ENCODE data around the gene TMEM97. TPM values are rescaled to one million over a fixed set of nuclear protein-coding genes. Genes with fewer than 3 reads are reported as not detected.
A peak's percentile ranks its signal among the peaks of the same experiment; 100 is the strongest.

The TMEM97 gene
- polyA plus RNA-seq, 3 donors = 1.3 to 1.5 (median 1.4) TPM

DNA sequence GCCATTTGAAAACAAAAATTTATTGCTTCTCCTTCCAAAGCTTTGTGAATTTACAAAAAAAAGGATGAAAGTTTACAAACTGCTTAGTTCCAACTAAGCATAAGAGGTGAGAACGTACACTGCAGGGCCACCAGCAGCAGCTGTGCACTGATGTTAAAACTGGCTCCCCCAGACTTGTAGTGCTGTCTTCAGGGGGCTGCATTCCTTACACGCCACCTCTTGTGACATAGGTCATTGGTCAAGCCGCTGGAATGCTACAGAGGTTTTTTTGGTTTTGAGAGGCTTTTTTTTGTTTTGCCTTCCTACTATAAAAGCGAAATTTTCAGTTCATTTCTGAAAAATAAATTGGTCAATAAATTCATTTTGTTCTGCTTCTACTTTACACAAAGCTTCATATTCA is 9.3 kb downstream of the TMEM97 start:
- Mint-ChIP-seq H3K36me3 (peaks cover 51 to 68% of the 10 kb centered on the region in 2 donors), H3K9me3 (no peaks in the 10 kb centered on the region), H3K4me1 (peaks cover 26% of the 10 kb centered on the region), H3K27ac (no peak overlapping the region), H3K27me3 (ENCODE audit: low read depth in 3 of 3) (peaks cover 0 to 1% (median 0%) of the 10 kb centered on the region in 3 donors), H3K4me3 (no peak overlapping the region)
- 100% methylated on average over 1 of the region's 4 CpGs for WGBS (ENCODE audit: insufficient coverage)
- no peaks in the 10 kb centered on the region for H3K9me3 ChIP-seq (replicated peaks in 1 of 2; ENCODE audit: control insufficient read depth in 1 of 2, insufficient read depth in 1 of 2, low read length in 2 of 2)
- no peak overlapping the region for H3K9ac ChIP-seq (ENCODE audit: insufficient read depth, low read length, poor library complexity, severe bottlenecking)
- no peak overlapping the region for H3K4me3 ChIP-seq (replicated peaks in 1 of 3; ENCODE audit: low read depth in 2 of 3, low read length in 3 of 3)
- H3K4me2 ChIP-seq (replicated peaks; ENCODE audit: extremely low read depth, low read length, poor library complexity, severe bottlenecking) = no peak overlapping the region
- no peak for DNase-seq
- intact Hi-C loops (cut with micrococcal nuclease) = no loop called here
- peaks cover 42 to 67% of the 10 kb centered on the region in 2 donors for H3K36me3 ChIP-seq (replicated peaks in 1 of 2; ENCODE audit: control insufficient read depth in 1 of 2, insufficient read depth in 2 of 2, low read length in 2 of 2)
- H3K4me1 ChIP-seq (ENCODE audit: control insufficient read depth in 1 of 2, insufficient read depth in 2 of 2, low read length in 2 of 2) = peaks cover 21 to 24% of the 10 kb centered on the region in 2 donors
- H3K27me3 ChIP-seq (ENCODE audit: control insufficient read depth in 2 of 2, insufficient read depth in 2 of 2, low read length in 2 of 2) = no peaks in the 10 kb centered on the region
- no peak overlapping the region for H2AFZ ChIP-seq (ENCODE audit: insufficient read depth, low read depth, low read length, poor library complexity, severe bottlenecking)
- no peaks in the 10 kb centered on the region for H4K20me1 ChIP-seq (ENCODE audit: insufficient read depth, low read length)
- TF ChIP-seq, protein P1, sequence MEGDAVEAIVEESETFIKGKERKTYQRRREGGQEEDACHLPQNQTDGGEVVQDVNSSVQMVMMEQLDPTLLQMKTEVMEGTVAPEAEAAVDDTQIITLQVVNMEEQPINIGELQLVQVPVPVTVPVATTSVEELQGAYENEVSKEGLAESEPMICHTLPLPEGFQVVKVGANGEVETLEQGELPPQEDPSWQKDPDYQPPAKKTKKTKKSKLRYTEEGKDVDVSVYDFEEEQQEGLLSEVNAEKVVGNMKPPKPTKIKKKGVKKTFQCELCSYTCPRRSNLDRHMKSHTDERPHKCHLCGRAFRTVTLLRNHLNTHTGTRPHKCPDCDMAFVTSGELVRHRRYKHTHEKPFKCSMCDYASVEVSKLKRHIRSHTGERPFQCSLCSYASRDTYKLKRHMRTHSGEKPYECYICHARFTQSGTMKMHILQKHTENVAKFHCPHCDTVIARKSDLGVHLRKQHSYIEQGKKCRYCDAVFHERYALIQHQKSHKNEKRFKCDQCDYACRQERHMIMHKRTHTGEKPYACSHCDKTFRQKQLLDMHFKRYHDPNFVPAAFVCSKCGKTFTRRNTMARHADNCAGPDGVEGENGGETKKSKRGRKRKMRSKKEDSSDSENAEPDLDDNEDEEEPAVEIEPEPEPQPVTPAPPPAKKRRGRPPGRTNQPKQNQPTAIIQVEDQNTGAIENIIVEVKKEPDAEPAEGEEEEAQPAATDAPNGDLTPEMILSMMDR (IDR thresholded peaks at IDR 0.05) = no peak
- H3K79me2 ChIP-seq (ENCODE audit: insufficient read depth, low read length) = peaks cover 25% of the 10 kb centered on the region
- H3K27ac ChIP-seq (ENCODE audit: low read depth in 1 of 2, low read length in 2 of 2) = no peak overlapping the region

DNA sequence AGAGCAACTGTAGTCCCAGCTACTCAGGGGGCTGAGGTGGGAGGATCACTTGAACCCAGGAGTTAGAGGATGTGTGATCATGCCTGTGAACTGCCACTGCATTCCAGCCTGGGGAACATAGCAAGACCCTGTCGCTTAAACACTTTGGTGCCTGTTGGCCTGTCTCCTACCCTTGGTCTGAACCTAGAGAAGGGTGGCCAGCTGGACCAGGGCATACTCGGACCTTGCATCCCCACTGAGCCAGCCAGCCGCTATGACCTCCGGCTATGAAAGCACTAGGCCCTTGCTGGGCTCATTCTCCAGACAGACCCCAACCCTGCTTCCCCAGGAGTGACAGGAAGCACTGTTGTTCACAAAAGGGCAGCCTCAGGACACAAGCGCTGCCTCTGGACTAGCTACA is 11.7 kb downstream of the TMEM97 start:
- Histone ChIP-seq H3K27ac (ENCODE audit: low read depth in 1 of 2, low read length in 2 of 2) (peak overlapping the region in 1 of 2 donors; percentile 96), H3K4me2 (replicated peaks; ENCODE audit: extremely low read depth, low read length, poor library complexity, severe bottlenecking) (no peak overlapping the region), H3K36me3 (replicated peaks in 1 of 2; ENCODE audit: control insufficient read depth in 1 of 2, insufficient read depth in 2 of 2, low read length in 2 of 2) (peaks cover 42 to 67% of the 10 kb centered on the region in 2 donors), H3K4me3 (replicated peaks in 1 of 3; ENCODE audit: low read depth in 2 of 3, low read length in 3 of 3) (no peak overlapping the region), H3K9me3 (replicated peaks in 1 of 2; ENCODE audit: control insufficient read depth in 1 of 2, insufficient read depth in 1 of 2, low read length in 2 of 2) (no peaks in the 10 kb centered on the region), H3K79me2 (ENCODE audit: insufficient read depth, low read length) (peaks cover 40% of the 10 kb centered on the region), H2AFZ (ENCODE audit: insufficient read depth, low read depth, low read length, poor library complexity, severe bottlenecking) (no peak overlapping the region), H3K9ac (ENCODE audit: insufficient read depth, low read length, poor library complexity, severe bottlenecking) (no peak overlapping the region), H4K20me1 (ENCODE audit: insufficient read depth, low read length) (no peaks in the 10 kb centered on the region), H3K4me1 (ENCODE audit: control insufficient read depth in 1 of 2, insufficient read depth in 2 of 2, low read length in 2 of 2) (peaks cover 21 to 23% of the 10 kb centered on the region in 2 donors), H3K27me3 (ENCODE audit: control insufficient read depth in 2 of 2, insufficient read depth in 2 of 2, low read length in 2 of 2) (no peaks in the 10 kb centered on the region)
- TF ChIP-seq, protein P1 (IDR thresholded peaks at IDR 0.05) = no peak
- DNase-seq = no peak
- peaks cover 51 to 68% of the 10 kb centered on the region in 2 donors for H3K36me3 Mint-ChIP-seq
- intact Hi-C loops (cut with micrococcal nuclease) = loop anchor here in 1 of 2 donors (10.0 kb wide), 2 partner anchors 244 to 286 kb away; partner anchors contain the start of genes ALDOC, NLK and PIGS
- peaks cover 25% of the 10 kb centered on the region for H3K4me1 Mint-ChIP-seq
- peaks cover 0 to 1% (median 0%) of the 10 kb centered on the region in 3 donors for H3K27me3 Mint-ChIP-seq (ENCODE audit: low read depth in 3 of 3)
- no peaks in the 10 kb centered on the region for H3K9me3 Mint-ChIP-seq
- no peak overlapping the region for H3K4me3 Mint-ChIP-seq
- peak overlapping the region in 1 of 7 donors; percentile 76 for H3K27ac Mint-ChIP-seq
- WGBS (ENCODE audit: insufficient coverage) = 97% methylated on average over 5 of the region's 5 CpGs

All from CD14-positive monocyte (primary cell).